RWPE1 (cell line): ENCODE data around the gene AP1B1.

Source experiments
- CTCF ChIA-PET: fragments of 350-600 bp; sonication (Branson Sonifier 250); formaldehyde crosslinking; extraction: SDS; loops from one replicate; lab custom pipeline; 2021; lab: Yijun Ruan, JAX
- POLR2A ChIA-PET: fragments of 400-600 bp; formaldehyde crosslinking; extraction: SDS; loops from one replicate; lab custom pipeline; 2020; ENCODE audit warnings: antibody characterized with exemption; ENCODE audit not compliant: low non-redundant PET; lab: Yijun Ruan, JAX
- DNase-seq: peaks from one replicate; pipeline ENCODE4 v3.0.0; 2012; ENCODE audit warnings: low spot score
- H3K27ac ChIP-seq: fragments of 450-650 bp; 2 replicates; pipeline ENCODE4 v1.5.1; 2017
- TF ChIP-seq, protein P1 (sequence below): fragments of 450-650 bp; conservative IDR thresholded peaks from 2 replicates; pipeline ENCODE4 v1.5.1; 2017; ENCODE audit warnings: low read depth, mild to moderate bottlenecking

The AP1B1 gene

DNA sequence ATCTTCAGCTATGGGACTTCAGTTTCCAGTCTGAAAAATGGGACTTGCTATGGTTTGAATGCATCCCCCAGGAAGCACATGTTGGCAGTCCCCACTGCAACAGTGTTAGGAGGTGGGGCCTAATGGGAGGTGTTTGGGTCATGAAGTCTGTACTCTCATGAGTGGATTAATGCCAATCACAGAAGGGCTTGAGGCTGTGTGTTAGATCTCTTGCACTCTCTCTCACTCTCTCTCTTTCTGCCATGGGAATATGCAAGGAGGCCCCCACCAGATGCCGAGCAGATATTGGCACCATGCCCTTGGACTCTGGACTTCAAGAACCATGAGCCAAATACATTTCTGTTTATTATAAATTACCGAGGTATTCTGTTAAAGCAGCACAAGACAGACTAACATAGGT, 7.8 kb upstream of the AP1B1 start:
- no peak overlapping the region for H3K27ac ChIP-seq
- CTCF ChIA-PET, result no interaction called here
- DNase-seq, result no peak

DNA sequence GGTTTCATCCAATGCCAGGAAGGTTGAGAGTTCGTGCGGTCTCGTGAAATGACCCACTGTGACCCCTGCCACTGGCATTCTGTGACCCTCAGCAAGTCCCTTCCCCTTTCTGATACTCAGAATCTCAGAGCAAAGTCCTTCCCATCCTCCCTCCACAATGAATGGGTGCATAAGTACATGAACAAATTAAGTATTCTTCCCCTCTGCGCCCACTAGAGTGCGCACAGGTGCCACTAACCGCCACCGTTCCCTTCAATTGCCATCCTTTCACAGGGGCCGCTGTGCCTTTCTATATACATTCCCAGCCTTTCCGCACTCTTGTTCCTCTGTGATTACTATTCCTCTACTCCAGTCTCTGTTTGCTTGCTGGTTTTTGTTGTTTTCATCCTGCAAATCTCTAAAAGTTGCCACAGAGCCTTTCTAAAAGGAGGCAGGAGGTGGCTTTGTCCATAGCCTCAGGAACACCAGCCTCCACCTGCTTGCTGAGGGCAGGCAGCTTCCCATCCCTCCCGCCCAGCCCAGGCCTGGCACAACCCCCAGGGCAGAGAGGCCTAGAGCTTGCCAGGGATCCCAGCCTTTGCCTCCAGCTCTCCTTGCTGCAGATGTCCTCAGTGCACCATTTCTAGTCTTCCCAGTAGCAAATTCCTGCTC, 6.7 kb upstream of the AP1B1 start:
- CTCF ChIA-PET, result interaction anchor here (0.6 kb wide), 4 partner anchors 37 to 419 kb away, joined by 3 read pairs; no protein-coding TSS in a partner anchor
- no peak overlapping the region for H3K27ac ChIP-seq
- POLR2A ChIA-PET, result no interaction called here
- TF ChIP-seq, protein P1, sequence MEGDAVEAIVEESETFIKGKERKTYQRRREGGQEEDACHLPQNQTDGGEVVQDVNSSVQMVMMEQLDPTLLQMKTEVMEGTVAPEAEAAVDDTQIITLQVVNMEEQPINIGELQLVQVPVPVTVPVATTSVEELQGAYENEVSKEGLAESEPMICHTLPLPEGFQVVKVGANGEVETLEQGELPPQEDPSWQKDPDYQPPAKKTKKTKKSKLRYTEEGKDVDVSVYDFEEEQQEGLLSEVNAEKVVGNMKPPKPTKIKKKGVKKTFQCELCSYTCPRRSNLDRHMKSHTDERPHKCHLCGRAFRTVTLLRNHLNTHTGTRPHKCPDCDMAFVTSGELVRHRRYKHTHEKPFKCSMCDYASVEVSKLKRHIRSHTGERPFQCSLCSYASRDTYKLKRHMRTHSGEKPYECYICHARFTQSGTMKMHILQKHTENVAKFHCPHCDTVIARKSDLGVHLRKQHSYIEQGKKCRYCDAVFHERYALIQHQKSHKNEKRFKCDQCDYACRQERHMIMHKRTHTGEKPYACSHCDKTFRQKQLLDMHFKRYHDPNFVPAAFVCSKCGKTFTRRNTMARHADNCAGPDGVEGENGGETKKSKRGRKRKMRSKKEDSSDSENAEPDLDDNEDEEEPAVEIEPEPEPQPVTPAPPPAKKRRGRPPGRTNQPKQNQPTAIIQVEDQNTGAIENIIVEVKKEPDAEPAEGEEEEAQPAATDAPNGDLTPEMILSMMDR, result peak; percentile 87
- peak; percentile 42 for DNase-seq

More for the DNA sequence above, 7.8 kb upstream of the AP1B1 start:
- POLR2A ChIA-PET, result no interaction called here
- TF ChIP-seq, protein P1, result no peak

DNA sequence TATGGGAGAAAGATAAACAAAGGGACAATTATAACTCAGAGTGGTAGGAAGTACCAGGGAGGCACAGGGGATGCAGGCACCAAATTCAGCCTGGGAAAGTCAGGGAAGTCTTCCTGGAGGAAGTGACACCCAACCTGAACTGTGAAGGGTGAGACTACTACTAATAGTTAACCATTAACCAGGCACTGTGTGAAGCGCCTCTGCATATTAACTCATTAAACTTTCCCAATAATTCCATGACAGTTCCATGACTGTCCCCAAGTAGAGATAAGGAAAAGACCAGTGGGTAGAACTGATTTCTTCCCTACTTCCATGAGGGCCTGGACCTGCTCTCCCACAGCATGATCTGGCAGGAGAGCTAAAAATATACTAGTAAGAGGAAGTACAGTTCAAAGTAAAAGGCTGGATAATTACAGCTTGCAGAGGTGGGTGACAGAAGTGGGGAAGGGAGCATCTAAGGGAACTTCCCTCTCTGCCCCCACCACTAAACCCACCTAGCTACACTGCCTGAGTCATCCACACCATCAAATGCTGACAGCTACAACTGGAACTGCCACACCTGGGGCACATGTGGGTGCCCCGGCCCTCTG, 4.7 kb upstream of the AP1B1 start:
- no peak overlapping the region for H3K27ac ChIP-seq
- no peak for DNase-seq
- TF ChIP-seq, protein P1, result no peak
- ChIA-PET POLR2A (no interaction called here), CTCF (no interaction called here)

DNA sequence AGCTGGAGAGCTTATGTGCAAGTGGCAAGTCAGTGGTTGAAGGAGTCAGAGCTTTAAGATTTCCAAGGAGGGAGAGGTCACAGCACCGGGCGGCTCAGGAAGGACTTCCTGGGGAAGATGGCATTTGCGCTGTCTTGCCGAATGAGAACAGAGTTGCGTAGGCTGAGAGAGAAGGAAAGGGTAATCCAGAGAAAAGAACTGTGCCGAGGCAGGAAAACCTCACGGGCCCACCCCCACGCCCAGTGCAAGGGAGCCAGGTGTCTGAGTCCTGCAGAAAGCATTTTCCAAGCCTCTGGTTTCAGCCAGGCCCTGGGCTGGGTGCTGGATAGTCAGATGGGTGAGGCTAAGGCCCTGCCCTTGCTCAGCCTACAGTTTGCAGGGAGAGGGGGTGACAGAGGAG, 3.2 kb upstream of the AP1B1 start:
- no peak overlapping the region; the same call in 1 of the 2 replicates for H3K27ac ChIP-seq
- ChIA-PET CTCF (interaction anchor here (0.7 kb wide), 1 partner anchor 19 kb away, joined by 3 read pairs; no protein-coding TSS in a partner anchor), POLR2A (interaction anchor here (0.5 kb wide), 1 partner anchor 408 kb away, joined by 3 read pairs; no protein-coding TSS in a partner anchor)
- TF ChIP-seq, protein P1, result no peak
- DNase-seq, result no peak

GRCh38 chr22:29390270-29390669, 1.9 kb upstream of the AP1B1 start:
- TF ChIP-seq, protein P1, result no peak
- DNase-seq, result no peak
- CTCF ChIA-PET, result no interaction called here
- POLR2A ChIA-PET, result no interaction called here
- no peak overlapping the region for H3K27ac ChIP-seq

DNA sequence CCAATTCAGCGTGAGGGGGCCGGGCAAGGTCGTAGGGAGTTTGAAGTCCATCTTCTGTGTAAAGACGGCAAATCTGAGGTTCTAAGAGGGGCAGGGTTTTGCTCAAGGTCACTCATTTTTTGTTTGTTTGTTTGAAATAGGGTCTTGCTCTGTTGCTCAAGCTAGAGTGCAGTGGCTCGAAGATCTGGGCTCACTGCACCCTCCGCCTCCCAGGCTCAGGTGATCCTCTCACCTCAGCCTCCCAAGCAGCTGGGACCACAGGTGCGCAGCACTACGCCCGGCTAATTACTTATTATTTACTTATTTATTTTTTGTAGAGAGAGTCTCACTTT, 355 bp upstream of the AP1B1 start:
- TF ChIP-seq, protein P1, result no peak
- H3K27ac ChIP-seq, result peak overlapping the region; percentile 76
- POLR2A ChIA-PET, result no interaction called here
- DNase-seq, result no peak
- CTCF ChIA-PET, result no interaction called here
